ENCODE measurements around the gene ZNF438.

- TF ChIP-seq GATA2 (IDR thresholded peaks at IDR 0.05; ENCODE audit: low read depth, low read length) (no peak), GATA3 (IDR thresholded peaks at IDR 0.05; ENCODE audit: low read depth, low read length) (no peak)
These were observed 43.0 kb upstream of the ZNF438 start for GRCh38 chr10:31074722-31075086.

All from SH-SY5Y (cell line).